Memory B cell (primary cell): ENCODE results near the gene TMEM178A.

Source experiments
- ATAC-seq: fragments of 150-1000 bp; cut with Tn5 transposase; 2 replicates; pipeline ENCODE4 v1.10.0; 2021; ENCODE audit warnings: low read depth, mild to moderate bottlenecking, moderate library complexity
- DNase-seq, 2 donors: peaks; one replicate each; pipeline ENCODE4 v3.0.0; 2022; ENCODE audit warnings: low spot score in 2 of 2
- H3K27ac Mint-ChIP-seq: one replicate; pipeline ENCODE4 v1.8.0; 2022; ENCODE audit warnings: mild to moderate bottlenecking, moderate library complexity, mixed read lengths
- H3K27me3 Mint-ChIP-seq: one replicate; pipeline ENCODE4 v1.8.0; 2022; ENCODE audit warnings: mixed read lengths
- H3K36me3 Mint-ChIP-seq: one replicate; pipeline ENCODE4 v1.8.0; 2022; ENCODE audit warnings: mild to moderate bottlenecking, mixed read lengths
- H3K4me1 Mint-ChIP-seq: one replicate; pipeline ENCODE4 v1.8.0; 2022; ENCODE audit warnings: mixed read lengths
- H3K4me3 Mint-ChIP-seq: one replicate; pipeline ENCODE4 v1.8.0; 2022; ENCODE audit warnings: mild to moderate bottlenecking, moderate library complexity, mixed read lengths
- H3K9me3 Mint-ChIP-seq: one replicate; pipeline ENCODE4 v1.8.0; 2022; ENCODE audit warnings: mixed read lengths

Gene TMEM178A

GRCh38 chr2:39676342-39676741 lies 10.6 kb downstream of the TMEM178A start:
- H3K27me3 Mint-ChIP-seq: peaks cover 12% of the 10 kb centered on the region

GRCh38 chr2:39678170-39678569 lies 12.5 kb downstream of the TMEM178A start:
- DNase-seq (no peak), ATAC-seq (no peak)
- no peak overlapping the region for H3K27ac Mint-ChIP-seq
- H3K9me3 Mint-ChIP-seq: peaks cover 8% of the 10 kb centered on the region
- peaks cover 5% of the 10 kb centered on the region for H3K27me3 Mint-ChIP-seq
- H3K4me1 Mint-ChIP-seq: no peaks in the 10 kb centered on the region
- H3K36me3 Mint-ChIP-seq: peaks cover 2% of the 10 kb centered on the region
- no peak overlapping the region for H3K4me3 Mint-ChIP-seq

More at GRCh38 chr2:39676342-39676741, 10.6 kb downstream of the TMEM178A start:
- H3K9me3 Mint-ChIP-seq: peaks cover 8% of the 10 kb centered on the region
- H3K36me3 Mint-ChIP-seq: peaks cover 2% of the 10 kb centered on the region
- no peak for DNase-seq
- no peaks in the 10 kb centered on the region for H3K4me1 Mint-ChIP-seq
- H3K4me3 Mint-ChIP-seq: no peak overlapping the region
- ATAC-seq: no peak
- H3K27ac Mint-ChIP-seq: no peak overlapping the region

GRCh38 chr2:39679805-39680204 lies 14.1 kb downstream of the TMEM178A start:
- H3K4me1 Mint-ChIP-seq: no peaks in the 10 kb centered on the region
- ATAC-seq (no peak), DNase-seq (no peak)
- H3K9me3 Mint-ChIP-seq: peaks cover 8% of the 10 kb centered on the region
- H3K27me3 Mint-ChIP-seq: peaks cover 9% of the 10 kb centered on the region
- no peak overlapping the region for H3K27ac Mint-ChIP-seq
- peaks cover 2% of the 10 kb centered on the region for H3K36me3 Mint-ChIP-seq
- H3K4me3 Mint-ChIP-seq: no peak overlapping the region

GRCh38 chr2:39682066-39682692 lies 16.5 kb downstream of the TMEM178A start:
- no peak for DNase-seq
- H3K4me3 Mint-ChIP-seq: no peak overlapping the region
- ATAC-seq: no peak
- peaks cover 2% of the 10 kb centered on the region for H3K36me3 Mint-ChIP-seq
- peaks cover 8% of the 10 kb centered on the region for H3K9me3 Mint-ChIP-seq
- H3K4me1 Mint-ChIP-seq: no peaks in the 10 kb centered on the region
- peaks cover 12% of the 10 kb centered on the region for H3K27me3 Mint-ChIP-seq
- no peak overlapping the region for H3K27ac Mint-ChIP-seq

GRCh38 chr2:39683022-39683699 lies 17.4 kb downstream of the TMEM178A start:
- Mint-ChIP-seq H3K4me1 (no peaks in the 10 kb centered on the region), H3K27me3 (peaks cover 12% of the 10 kb centered on the region), H3K9me3 (peaks cover 5% of the 10 kb centered on the region), H3K27ac (no peak overlapping the region), H3K36me3 (peaks cover 2% of the 10 kb centered on the region), H3K4me3 (no peak overlapping the region)
- ATAC-seq (no peak), DNase-seq (no peak)

- Mint-ChIP-seq H3K4me3 (no peak overlapping the region), H3K27ac (no peak overlapping the region), H3K27me3 (peaks cover 9% of the 10 kb centered on the region), H3K9me3 (no peaks in the 10 kb centered on the region), H3K4me1 (no peaks in the 10 kb centered on the region), H3K36me3 (no peaks in the 10 kb centered on the region)
- ATAC-seq (no peak), DNase-seq (no peak)
Measured at GRCh38 chr2:39684464-39684863, 18.7 kb downstream of the TMEM178A start.

- H3K36me3 Mint-ChIP-seq: no peaks in the 10 kb centered on the region
- H3K27ac Mint-ChIP-seq: no peak overlapping the region
- ATAC-seq (no peak), DNase-seq (no peak)
- no peaks in the 10 kb centered on the region for H3K4me1 Mint-ChIP-seq
- H3K27me3 Mint-ChIP-seq: peaks cover 7% of the 10 kb centered on the region
- H3K4me3 Mint-ChIP-seq: no peak overlapping the region
- no peaks in the 10 kb centered on the region for H3K9me3 Mint-ChIP-seq
Measured at GRCh38 chr2:39685126-39685525, 19.4 kb downstream of the TMEM178A start.

DNA sequence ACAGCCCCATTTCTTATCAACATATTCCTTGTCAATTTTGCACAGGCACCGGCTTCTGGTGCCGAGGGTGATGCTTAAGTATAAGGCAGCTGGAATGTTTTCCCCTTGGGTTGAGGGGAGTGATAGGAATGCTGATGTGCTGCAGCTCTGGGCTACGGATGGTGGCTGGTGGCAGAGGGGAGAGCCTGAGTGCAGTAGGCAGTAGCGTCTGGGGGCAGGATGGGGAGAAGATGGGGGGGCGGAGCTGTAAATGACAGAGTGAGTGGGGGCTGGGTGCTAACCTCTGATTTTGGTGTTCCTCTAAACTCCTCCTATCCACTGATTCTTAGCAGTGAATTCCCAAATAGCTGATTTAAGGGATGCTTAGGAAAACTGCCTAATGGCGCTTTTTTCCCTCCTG lies 20.7 kb downstream of the TMEM178A start:
- H3K9me3 Mint-ChIP-seq: peaks cover 3% of the 10 kb centered on the region
- H3K4me1 Mint-ChIP-seq: no peaks in the 10 kb centered on the region
- no peak for DNase-seq
- no peaks in the 10 kb centered on the region for H3K36me3 Mint-ChIP-seq
- H3K27me3 Mint-ChIP-seq: peaks cover 8% of the 10 kb centered on the region
- no peak overlapping the region for H3K4me3 Mint-ChIP-seq
- no peak overlapping the region for H3K27ac Mint-ChIP-seq
- no peak for ATAC-seq

- no peak for DNase-seq
- no peak overlapping the region for H3K27ac Mint-ChIP-seq
- H3K4me1 Mint-ChIP-seq: no peaks in the 10 kb centered on the region
- H3K27me3 Mint-ChIP-seq: peaks cover 8% of the 10 kb centered on the region
- no peaks in the 10 kb centered on the region for H3K36me3 Mint-ChIP-seq
- no peak overlapping the region for H3K4me3 Mint-ChIP-seq
- ATAC-seq: no peak
- peaks cover 5% of the 10 kb centered on the region for H3K9me3 Mint-ChIP-seq
Measured at GRCh38 chr2:39688181-39688580, 22.5 kb downstream of the TMEM178A start.

GRCh38 chr2:39689272-39689841 lies 23.6 kb downstream of the TMEM178A start:
- no peaks in the 10 kb centered on the region for H3K36me3 Mint-ChIP-seq
- no peaks in the 10 kb centered on the region for H3K4me1 Mint-ChIP-seq
- H3K9me3 Mint-ChIP-seq: peaks cover 5% of the 10 kb centered on the region
- no peak overlapping the region for H3K27ac Mint-ChIP-seq
- DNase-seq (no peak), ATAC-seq (no peak)
- peaks cover 10% of the 10 kb centered on the region for H3K27me3 Mint-ChIP-seq
- H3K4me3 Mint-ChIP-seq: no peak overlapping the region

DNA sequence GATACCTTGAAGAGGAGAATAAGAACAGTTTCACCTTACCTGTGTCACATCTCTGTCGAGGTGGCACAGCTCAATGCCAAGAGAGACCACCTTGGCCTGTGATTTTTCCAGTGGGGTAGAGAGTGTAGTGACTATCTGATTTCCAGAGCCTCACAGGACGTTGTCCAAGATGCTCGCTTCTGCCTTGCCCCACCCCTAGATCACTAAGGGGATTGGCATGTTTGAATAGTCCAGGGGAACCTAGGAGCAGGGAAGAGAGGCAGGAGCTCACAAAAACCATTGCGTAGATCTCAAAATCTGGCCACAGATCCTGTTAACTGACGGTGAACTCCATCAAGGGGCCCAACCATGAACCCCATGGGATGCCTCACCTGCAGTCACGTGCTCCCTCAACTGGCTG lies 24.2 kb downstream of the TMEM178A start:
- ATAC-seq (no peak), DNase-seq (no peak)
- Mint-ChIP-seq H3K36me3 (no peaks in the 10 kb centered on the region), H3K4me3 (no peak overlapping the region), H3K9me3 (peaks cover 5% of the 10 kb centered on the region), H3K27me3 (peaks cover 6% of the 10 kb centered on the region), H3K27ac (no peak overlapping the region), H3K4me1 (no peaks in the 10 kb centered on the region)

GRCh38 chr2:39693245-39693644 lies 27.5 kb downstream of the TMEM178A start:
- H3K4me3 Mint-ChIP-seq: no peak overlapping the region
- H3K9me3 Mint-ChIP-seq: peaks cover 5% of the 10 kb centered on the region
- peaks cover 7% of the 10 kb centered on the region for H3K27me3 Mint-ChIP-seq
- no peak for DNase-seq
- no peak for ATAC-seq
- no peaks in the 10 kb centered on the region for H3K4me1 Mint-ChIP-seq
- no peak overlapping the region for H3K27ac Mint-ChIP-seq
- H3K36me3 Mint-ChIP-seq: no peaks in the 10 kb centered on the region

- ATAC-seq (no peak), DNase-seq (no peak)
- no peak overlapping the region for H3K4me3 Mint-ChIP-seq
- H3K27me3 Mint-ChIP-seq: peaks cover 9% of the 10 kb centered on the region
- H3K9me3 Mint-ChIP-seq: peaks cover 11% of the 10 kb centered on the region
- H3K27ac Mint-ChIP-seq: no peak overlapping the region
- H3K36me3 Mint-ChIP-seq: peaks cover 3% of the 10 kb centered on the region
- H3K4me1 Mint-ChIP-seq: no peaks in the 10 kb centered on the region
Measured at GRCh38 chr2:39696101-39696553, 30.4 kb downstream of the TMEM178A start.

DNA sequence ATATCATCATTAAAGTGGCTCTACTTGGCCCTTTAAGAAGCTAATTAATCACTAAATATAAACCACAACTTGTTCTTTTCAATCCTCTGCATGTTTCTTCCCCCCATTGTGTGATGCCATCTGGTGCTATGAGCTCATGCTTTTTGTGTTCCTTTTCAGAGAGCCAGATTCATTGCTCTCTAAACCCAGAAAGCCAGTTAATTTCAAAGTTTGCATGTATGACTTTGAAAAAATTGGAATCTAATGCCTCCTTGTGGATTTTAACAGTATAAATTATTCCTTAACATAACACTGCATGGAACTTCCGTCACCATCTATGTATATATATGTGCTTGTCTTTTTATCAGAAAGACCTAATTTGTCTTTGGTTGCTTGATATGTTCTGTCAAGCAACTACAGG lies 31.1 kb downstream of the TMEM178A start:
- Mint-ChIP-seq H3K4me1 (no peaks in the 10 kb centered on the region), H3K4me3 (no peak overlapping the region), H3K27me3 (peaks cover 9% of the 10 kb centered on the region), H3K27ac (no peak overlapping the region), H3K36me3 (peaks cover 5% of the 10 kb centered on the region), H3K9me3 (peaks cover 16% of the 10 kb centered on the region)
- no peak for DNase-seq
- ATAC-seq: no peak
